ENCODE data around the gene MAML3.

The MAML3 gene

GRCh38 chr4:140018931-140019618 is 134.9 kb downstream of the MAML3 start:
- Histone ChIP-seq H3K4me1 (peaks cover 4% of the 10 kb centered on the region; the same call in 1 of the 2 replicates), H3K36me3 (replicated peaks) (no peaks in the 10 kb centered on the region), H3K9me3 (no peaks in the 10 kb centered on the region), H3K4me3 (no peak overlapping the region), H3K27me3 (ENCODE audit: low read depth) (no peaks in the 10 kb centered on the region)
- no peak for DNase-seq (ENCODE audit: low spot score in 2 of 2)
- in situ Hi-C loops (cut with MboI; ENCODE audit: low sequenced_read_pairs): loop anchor here (10.0 to 25.0 kb wide), 2 partner anchors 136 to 343 kb away; partner anchors contain the start of genes MAML3 and SCOC

GRCh38 chr4:140014284-140014683 is 139.7 kb downstream of the MAML3 start:
- in situ Hi-C loops (cut with MboI; ENCODE audit: low sequenced_read_pairs): loop anchor here (10.0 to 25.0 kb wide), 2 partner anchors 141 to 348 kb away; partner anchors contain the start of genes MAML3 and SCOC
- Histone ChIP-seq H3K36me3 (replicated peaks) (no peaks in the 10 kb centered on the region), H3K27me3 (ENCODE audit: low read depth) (no peaks in the 10 kb centered on the region; the same call in 1 of the 2 replicates), H3K4me1 (peaks cover 3% of the 10 kb centered on the region), H3K4me3 (no peak overlapping the region), H3K9me3 (no peaks in the 10 kb centered on the region)
- no peak for DNase-seq (ENCODE audit: low spot score in 2 of 2)

- Histone ChIP-seq H3K4me3 (no peak overlapping the region), H3K9me3 (no peaks in the 10 kb centered on the region), H3K27me3 (ENCODE audit: low read depth) (no peaks in the 10 kb centered on the region; the same call in 1 of the 2 replicates), H3K4me1 (peaks cover 3% of the 10 kb centered on the region), H3K36me3 (replicated peaks) (no peaks in the 10 kb centered on the region)
- DNase-seq (ENCODE audit: low spot score in 2 of 2): peak; percentile 75 to 81
- in situ Hi-C loops (cut with MboI; ENCODE audit: low sequenced_read_pairs): loop anchor here (10.0 to 25.0 kb wide), 2 partner anchors 142 to 349 kb away; partner anchors contain the start of genes MAML3 and SCOC
Measured at GRCh38 chr4:140012688-140013486, 141.1 kb downstream of the MAML3 start.

- Histone ChIP-seq H3K27me3 (ENCODE audit: low read depth) (no peaks in the 10 kb centered on the region; the same call in 1 of the 2 replicates), H3K9me3 (no peaks in the 10 kb centered on the region), H3K4me3 (no peak overlapping the region), H3K4me1 (peaks cover 2% of the 10 kb centered on the region; the same call in 1 of the 2 replicates), H3K36me3 (replicated peaks) (no peaks in the 10 kb centered on the region)
- DNase-seq (ENCODE audit: low spot score in 2 of 2): peak in 1 of 2 experiments; percentile 10
- in situ Hi-C loops (cut with MboI; ENCODE audit: low sequenced_read_pairs): loop anchor here (25.0 kb wide), 1 partner anchor 357 kb away; the partner anchor contains the start of gene SCOC
Measured at GRCh38 chr4:140005699-140006098, 148.3 kb downstream of the MAML3 start.

- H3K36me3 ChIP-seq (replicated peaks): no peaks in the 10 kb centered on the region
- in situ Hi-C loops (cut with MboI; ENCODE audit: low sequenced_read_pairs): loop anchor here (25.0 kb wide), 1 partner anchor 357 kb away; the partner anchor contains the start of gene SCOC
- no peak overlapping the region for H3K4me3 ChIP-seq
- H3K4me1 ChIP-seq: peaks cover 2% of the 10 kb centered on the region; the same call in 1 of the 2 replicates
- DNase-seq (ENCODE audit: low spot score in 2 of 2): no peak
- H3K27me3 ChIP-seq (ENCODE audit: low read depth): no peaks in the 10 kb centered on the region; the same call in 1 of the 2 replicates
- H3K9me3 ChIP-seq: no peaks in the 10 kb centered on the region
Measured at GRCh38 chr4:140004922-140005627, 148.9 kb downstream of the MAML3 start.

- no peak for DNase-seq (ENCODE audit: low spot score in 2 of 2)
- Histone ChIP-seq H3K27me3 (ENCODE audit: low read depth) (no peaks in the 10 kb centered on the region), H3K4me1 (peaks cover 2% of the 10 kb centered on the region; the same call in 1 of the 2 replicates), H3K9me3 (no peaks in the 10 kb centered on the region), H3K36me3 (replicated peaks) (no peaks in the 10 kb centered on the region), H3K4me3 (no peak overlapping the region)
- in situ Hi-C loops (cut with MboI; ENCODE audit: low sequenced_read_pairs): loop anchor here (25.0 kb wide), 1 partner anchor 358 kb away; the partner anchor contains the start of gene SCOC
Measured at GRCh38 chr4:140004549-140004895, 149.5 kb downstream of the MAML3 start.

GRCh38 chr4:140003876-140004548 is 150.0 kb downstream of the MAML3 start:
- H3K36me3 ChIP-seq (replicated peaks): no peaks in the 10 kb centered on the region
- no peak for DNase-seq (ENCODE audit: low spot score in 2 of 2)
- H3K9me3 ChIP-seq: no peaks in the 10 kb centered on the region
- in situ Hi-C loops (cut with MboI; ENCODE audit: low sequenced_read_pairs): loop anchor here (25.0 kb wide), 1 partner anchor 358 kb away; the partner anchor contains the start of gene SCOC
- H3K4me3 ChIP-seq: no peak overlapping the region
- H3K27me3 ChIP-seq (ENCODE audit: low read depth): no peaks in the 10 kb centered on the region
- H3K4me1 ChIP-seq: peaks cover 2% of the 10 kb centered on the region; the same call in 1 of the 2 replicates

- H3K36me3 ChIP-seq (replicated peaks): no peaks in the 10 kb centered on the region
- H3K27me3 ChIP-seq (ENCODE audit: low read depth): no peaks in the 10 kb centered on the region
- DNase-seq (ENCODE audit: low spot score in 2 of 2): no peak
- in situ Hi-C loops (cut with MboI; ENCODE audit: low sequenced_read_pairs): loop anchor here (25.0 kb wide), 1 partner anchor 362 kb away; the partner anchor contains the start of gene SCOC
- no peak overlapping the region for H3K4me3 ChIP-seq
- no peaks in the 10 kb centered on the region for H3K9me3 ChIP-seq
- no peaks in the 10 kb centered on the region for H3K4me1 ChIP-seq
Measured at GRCh38 chr4:140000232-140000631, 153.8 kb downstream of the MAML3 start.

- no peaks in the 10 kb centered on the region for H3K27me3 ChIP-seq (ENCODE audit: low read depth)
- no peak for DNase-seq (ENCODE audit: low spot score in 2 of 2)
- in situ Hi-C loops (cut with MboI; ENCODE audit: low sequenced_read_pairs): no loop called here
- H3K36me3 ChIP-seq (replicated peaks): no peaks in the 10 kb centered on the region
- no peaks in the 10 kb centered on the region for H3K9me3 ChIP-seq
- no peaks in the 10 kb centered on the region for H3K4me1 ChIP-seq
- H3K4me3 ChIP-seq: no peak overlapping the region
Measured at GRCh38 chr4:139988863-139989765, 164.9 kb downstream of the MAML3 start.

GRCh38 chr4:139987502-139987850 is 166.5 kb downstream of the MAML3 start:
- in situ Hi-C loops (cut with MboI; ENCODE audit: low sequenced_read_pairs): no loop called here
- Histone ChIP-seq H3K27me3 (ENCODE audit: low read depth) (no peaks in the 10 kb centered on the region), H3K9me3 (no peaks in the 10 kb centered on the region), H3K4me1 (no peaks in the 10 kb centered on the region), H3K4me3 (no peak overlapping the region), H3K36me3 (replicated peaks) (no peaks in the 10 kb centered on the region)
- no peak for DNase-seq (ENCODE audit: low spot score in 2 of 2)

GRCh38 chr4:139986689-139987501 is 167.1 kb downstream of the MAML3 start:
- no peaks in the 10 kb centered on the region for H3K4me1 ChIP-seq
- in situ Hi-C loops (cut with MboI; ENCODE audit: low sequenced_read_pairs): no loop called here
- DNase-seq (ENCODE audit: low spot score in 2 of 2): no peak
- no peak overlapping the region for H3K4me3 ChIP-seq
- no peaks in the 10 kb centered on the region for H3K36me3 ChIP-seq (replicated peaks)
- H3K9me3 ChIP-seq: no peaks in the 10 kb centered on the region
- H3K27me3 ChIP-seq (ENCODE audit: low read depth): no peaks in the 10 kb centered on the region
